BJ (cell line): ENCODE measurements around the gene PJA1. TPM values are rescaled to one million over a fixed set of nuclear protein-coding genes. Genes with fewer than 3 reads are reported as not detected.

ENCODE experiments used
- CTCF ChIA-PET: fragments of 350-600 bp; formaldehyde crosslinking; extraction: SDS; loops from one replicate; lab custom pipeline; 2021; ENCODE audit warnings: antibody characterized with exemption, inconsistent platforms; lab: Yijun Ruan, JAX
- POLR2A ChIA-PET: fragments of 300-600 bp; sonication (Branson Sonifier 250); formaldehyde crosslinking; extraction: SDS; loops from one replicate; lab custom pipeline; 2021; ENCODE audit warnings: antibody characterized with exemption; lab: Charles Lee
- DNase-seq: peaks from one replicate; pipeline ENCODE4 v3.0.0-alpha.2; 2011; ENCODE audit warnings: low read depth
- H3K27me3 ChIP-seq: 2 replicates; pipeline ENCODE4 v1.6.0; 2011; ENCODE audit warnings: low read length; ENCODE audit not compliant: control insufficient read depth, insufficient read depth
- H3K36me3 ChIP-seq: 2 replicates; pipeline ENCODE4 v1.5.1; 2011; ENCODE audit warnings: low read length; ENCODE audit not compliant: control insufficient read depth, insufficient read depth
- H3K4me3 ChIP-seq: 2 replicates; pipeline ENCODE4 v1.5.1; 2011; ENCODE audit warnings: low read depth, mild to moderate bottlenecking, control low read depth, low read length
- CTCF ChIP-seq: IDR thresholded peaks from 2 replicates; pipeline ENCODE4 v1.5.1; 2011; ENCODE audit warnings: low read depth, mild to moderate bottlenecking, control low read depth, inconsistent platforms, low read length, moderate library complexity; ENCODE audit not compliant: insufficient read depth
- polyA plus RNA-seq: library from polyadenylated mRNA; depleted of rRNA; stranded (reverse); fragments of >200 nt; gene quantifications from 2 replicates; pipeline ENCODE4 v1.2.3, GENCODE V29; 2011

PJA1 gene
- polyA plus RNA-seq, 1 experiment, result 20.2 TPM

- Histone ChIP-seq H3K27me3 (no peaks in the 10 kb centered on the region), H3K4me3 (no peak overlapping the region), H3K36me3 (peaks cover 6% of the 10 kb centered on the region; the same call in 1 of the 2 replicates)
- DNase-seq, result no peak
- TF ChIP-seq CTCF, result no peak
- ChIA-PET POLR2A (no interaction called here), CTCF (interaction anchor here (0.9 kb wide), 1 partner anchor 226 kb away, joined by 3 read pairs; no protein-coding TSS in a partner anchor)
Measured at GRCh38 chrX:69161786-69162349, 3.4 kb downstream of the PJA1 start.

GRCh38 chrX:69161371-69161770 lies 3.9 kb downstream of the PJA1 start:
- no peak for DNase-seq
- Histone ChIP-seq H3K36me3 (peaks cover 6% of the 10 kb centered on the region; the same call in 1 of the 2 replicates), H3K27me3 (no peaks in the 10 kb centered on the region), H3K4me3 (no peak overlapping the region)
- ChIA-PET POLR2A (no interaction called here), CTCF (no interaction called here)
- no peak for TF ChIP-seq CTCF

- ChIA-PET POLR2A (no interaction called here), CTCF (interaction anchor here (0.8 to 1.9 kb wide), 5 partner anchors 13 to 330 kb away, joined by 3 to 7 read pairs (median 3); partner anchors contain the start of gene EFNB1)
- no peaks in the 10 kb centered on the region for H3K27me3 ChIP-seq
- H3K4me3 ChIP-seq, result no peak overlapping the region
- peak; percentile 52 for TF ChIP-seq CTCF
- H3K36me3 ChIP-seq, result peaks cover 6% of the 10 kb centered on the region; the same call in 1 of the 2 replicates
- no peak for DNase-seq
Measured at GRCh38 chrX:69158166-69158980, 6.9 kb downstream of the PJA1 start.

- TF ChIP-seq CTCF, result no peak
- CTCF ChIA-PET, result interaction anchor here (0.6 to 1.2 kb wide), 2 partner anchors 24 to 329 kb away, joined by 3 to 4 read pairs; no protein-coding TSS in a partner anchor
- Histone ChIP-seq H3K4me3 (no peak overlapping the region), H3K27me3 (no peaks in the 10 kb centered on the region), H3K36me3 (peaks cover 3% of the 10 kb centered on the region; the same call in 1 of the 2 replicates)
- POLR2A ChIA-PET, result no interaction called here
- DNase-seq, result no peak
Measured at GRCh38 chrX:69156638-69157037, 8.6 kb downstream of the PJA1 start.
